GM12872 (cell line): ENCODE measurements around the gene LRRC3B.

ENCODE experiments used
- TF ChIP-seq, protein P1 (sequence below): IDR thresholded peaks from 3 replicates; pipeline ENCODE4 v1.5.1; 2011; ENCODE audit warnings: low read depth, mild to moderate bottlenecking, low read length, moderate library complexity; ENCODE audit not compliant: insufficient read depth

LRRC3B gene, protein sequence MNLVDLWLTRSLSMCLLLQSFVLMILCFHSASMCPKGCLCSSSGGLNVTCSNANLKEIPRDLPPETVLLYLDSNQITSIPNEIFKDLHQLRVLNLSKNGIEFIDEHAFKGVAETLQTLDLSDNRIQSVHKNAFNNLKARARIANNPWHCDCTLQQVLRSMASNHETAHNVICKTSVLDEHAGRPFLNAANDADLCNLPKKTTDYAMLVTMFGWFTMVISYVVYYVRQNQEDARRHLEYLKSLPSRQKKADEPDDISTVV

DNA sequence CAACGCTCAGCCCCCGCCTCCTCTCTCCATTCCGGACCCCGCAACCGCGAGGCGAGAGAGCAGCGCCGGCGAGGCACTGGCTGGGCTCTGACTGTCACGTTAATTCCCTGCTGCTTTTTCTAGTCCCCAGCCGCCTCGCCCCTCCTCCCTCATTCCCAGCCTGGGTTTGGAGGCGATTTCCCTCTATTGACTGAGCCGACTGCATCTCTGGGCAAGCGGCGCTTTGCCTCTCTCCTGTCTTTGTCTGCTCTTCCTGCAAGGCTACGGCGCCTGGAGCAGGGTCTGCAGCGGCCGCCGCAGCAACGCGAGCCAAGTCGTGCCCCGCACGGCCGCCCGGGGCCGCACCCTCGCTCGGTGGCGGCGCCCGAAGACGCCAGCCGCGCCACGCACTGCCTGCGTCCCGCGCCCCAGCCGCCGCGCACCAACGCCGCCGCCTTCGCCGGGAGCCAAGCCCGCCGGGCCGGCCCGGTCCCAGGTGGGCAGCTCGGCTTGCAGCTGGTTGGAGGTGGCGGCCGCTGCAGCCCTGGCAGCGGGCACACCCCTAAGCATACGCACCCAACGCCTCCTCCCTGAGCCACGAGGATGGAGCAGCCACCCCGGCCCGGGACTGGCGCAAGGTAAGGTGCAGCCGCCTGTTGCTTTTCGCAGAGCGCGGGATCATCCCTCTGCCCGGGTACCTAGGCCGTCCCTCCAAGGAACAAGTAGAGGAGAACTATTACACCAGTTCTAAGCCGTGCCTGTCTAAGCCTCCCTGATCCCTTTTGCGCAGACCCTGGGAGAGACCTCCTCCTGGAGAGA, at the start of gene LRRC3B:
LRRC3B (plus strand) TSS at position 152 of the 798 bp plus-strand sequence. CDS start 86,901 bp downstream, outside the sequence.
- TF ChIP-seq, protein P1, sequence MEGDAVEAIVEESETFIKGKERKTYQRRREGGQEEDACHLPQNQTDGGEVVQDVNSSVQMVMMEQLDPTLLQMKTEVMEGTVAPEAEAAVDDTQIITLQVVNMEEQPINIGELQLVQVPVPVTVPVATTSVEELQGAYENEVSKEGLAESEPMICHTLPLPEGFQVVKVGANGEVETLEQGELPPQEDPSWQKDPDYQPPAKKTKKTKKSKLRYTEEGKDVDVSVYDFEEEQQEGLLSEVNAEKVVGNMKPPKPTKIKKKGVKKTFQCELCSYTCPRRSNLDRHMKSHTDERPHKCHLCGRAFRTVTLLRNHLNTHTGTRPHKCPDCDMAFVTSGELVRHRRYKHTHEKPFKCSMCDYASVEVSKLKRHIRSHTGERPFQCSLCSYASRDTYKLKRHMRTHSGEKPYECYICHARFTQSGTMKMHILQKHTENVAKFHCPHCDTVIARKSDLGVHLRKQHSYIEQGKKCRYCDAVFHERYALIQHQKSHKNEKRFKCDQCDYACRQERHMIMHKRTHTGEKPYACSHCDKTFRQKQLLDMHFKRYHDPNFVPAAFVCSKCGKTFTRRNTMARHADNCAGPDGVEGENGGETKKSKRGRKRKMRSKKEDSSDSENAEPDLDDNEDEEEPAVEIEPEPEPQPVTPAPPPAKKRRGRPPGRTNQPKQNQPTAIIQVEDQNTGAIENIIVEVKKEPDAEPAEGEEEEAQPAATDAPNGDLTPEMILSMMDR: no peak

DNA sequence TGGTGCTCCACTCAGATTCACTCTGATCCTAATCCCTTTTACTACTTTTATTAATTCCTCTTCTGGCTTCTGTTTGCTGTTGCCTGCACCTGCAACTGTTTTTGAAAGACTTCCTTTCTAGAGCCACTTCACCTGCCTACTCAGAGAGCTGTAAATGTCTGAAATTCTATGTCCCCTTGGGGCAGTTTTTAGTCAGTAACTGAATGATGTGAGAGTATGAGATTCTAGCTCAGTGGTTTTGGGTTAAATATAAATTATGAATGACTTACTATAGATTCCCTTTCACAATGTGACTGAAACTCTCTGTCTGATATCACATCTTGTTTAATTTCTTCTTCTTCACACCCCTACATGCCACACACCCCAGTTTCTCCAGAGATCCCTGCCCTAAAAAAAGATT, 47.8 kb upstream of the LRRC3B start:
- TF ChIP-seq, protein P1: no peak

DNA sequence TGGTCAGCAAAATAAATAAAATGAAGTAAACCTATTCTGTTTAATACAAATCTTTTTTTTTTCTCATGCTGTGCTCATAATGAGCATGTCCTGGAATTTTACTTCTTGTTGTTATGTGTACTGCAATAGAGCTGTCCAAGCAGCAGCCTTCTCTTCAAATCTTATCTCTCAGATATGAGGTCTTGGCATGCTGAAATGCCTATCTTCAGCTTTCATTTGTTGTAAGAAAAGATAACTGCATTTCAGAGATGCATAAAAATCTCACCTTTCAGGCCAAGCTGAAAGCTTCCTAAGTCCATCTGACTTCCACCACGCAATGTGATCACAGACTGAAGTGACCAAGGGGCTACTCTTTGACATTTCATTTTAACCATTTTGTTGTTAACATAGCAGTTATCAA, 43.5 kb upstream of the LRRC3B start:
- TF ChIP-seq, protein P1: no peak

DNA sequence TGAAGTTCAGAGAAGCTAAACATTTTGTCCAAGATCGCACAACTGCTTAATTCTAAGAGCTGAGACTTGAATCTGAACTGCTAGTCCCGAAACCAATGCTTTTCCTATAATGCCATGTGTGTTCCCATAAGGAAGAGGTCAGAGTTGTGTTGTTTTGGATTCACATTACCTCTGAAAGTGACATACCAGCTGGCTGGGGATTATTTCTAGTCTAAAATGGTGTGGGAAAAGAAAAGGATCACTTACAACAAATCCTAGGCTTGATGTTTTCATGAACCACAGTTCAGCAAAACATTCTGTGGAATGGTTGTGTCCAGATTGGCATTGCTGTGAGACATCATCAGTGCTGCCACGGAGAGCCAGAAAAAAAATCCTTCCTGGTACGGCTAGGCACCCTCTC, 35.0 kb upstream of the LRRC3B start:
- TF ChIP-seq, protein P1: no peak

DNA sequence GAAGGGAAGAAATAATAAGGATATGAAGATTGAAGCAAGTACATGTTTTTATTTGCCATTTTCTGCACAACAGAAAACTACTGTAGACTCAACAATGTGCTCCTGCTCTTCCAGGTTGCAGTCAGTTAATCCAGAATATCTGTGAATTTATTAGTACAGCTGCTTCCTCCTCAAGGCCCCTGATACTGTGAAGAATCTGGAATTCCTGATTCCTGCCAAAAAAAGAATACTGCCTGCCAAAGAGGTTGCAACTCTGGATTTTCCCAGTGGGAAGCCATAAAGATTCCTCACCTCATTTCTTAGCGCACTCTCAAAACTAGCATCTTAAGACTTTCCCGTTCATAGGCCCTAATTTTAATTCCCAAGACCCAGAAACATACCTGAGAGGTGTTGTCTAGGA, 33.6 kb upstream of the LRRC3B start:
- TF ChIP-seq, protein P1: no peak

DNA sequence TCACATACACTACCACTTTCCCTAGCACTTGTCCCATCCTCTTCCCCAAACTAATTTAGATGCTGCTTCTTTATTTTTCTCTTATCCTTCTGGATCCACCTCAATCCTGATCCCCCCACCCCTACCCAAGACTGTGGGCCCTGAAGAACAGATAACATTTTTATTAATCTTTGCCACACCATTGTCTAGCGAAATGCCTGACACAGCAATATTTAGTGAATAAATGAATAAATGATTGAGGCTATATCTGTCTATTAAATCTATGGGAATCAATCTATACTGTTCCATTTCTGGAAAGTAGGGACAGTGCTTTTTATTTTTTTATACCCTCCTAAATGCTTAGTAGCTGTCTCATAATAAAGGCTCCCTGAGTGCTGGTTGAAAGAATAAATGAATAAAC, 32.9 kb upstream of the LRRC3B start:
- TF ChIP-seq, protein P1: no peak

DNA sequence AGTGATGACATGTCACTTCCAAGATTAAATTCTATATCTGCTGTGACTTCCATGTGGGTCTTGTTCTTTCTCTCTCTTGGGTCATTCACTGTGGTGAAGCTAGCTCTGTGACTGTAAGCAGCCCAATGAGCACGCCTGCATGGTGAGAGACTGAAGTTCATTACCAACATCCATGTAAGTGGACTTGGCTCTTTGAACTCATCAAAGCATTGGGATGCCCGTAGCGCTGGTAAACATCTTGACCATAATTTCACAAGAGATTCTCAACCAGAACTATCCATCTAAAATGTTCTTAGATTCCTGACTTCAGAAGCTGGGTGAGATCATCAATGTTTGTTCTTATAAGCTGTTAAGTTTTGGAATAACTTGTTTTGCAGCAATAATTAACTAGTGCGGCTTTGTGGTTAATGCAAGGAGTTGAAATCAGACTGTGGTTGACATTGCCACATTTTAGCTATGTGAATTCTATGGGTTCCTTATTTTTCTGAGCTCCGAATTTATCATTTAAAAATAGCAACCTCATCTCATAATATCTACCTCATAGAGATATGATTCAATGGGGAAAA, 31.6 kb upstream of the LRRC3B start:
- TF ChIP-seq, protein P1: no peak
